ENCODE measurements around the gene WDR18. TPM values are rescaled to one million over a fixed set of nuclear protein-coding genes. Genes with fewer than 3 reads are reported as not detected.

The WDR18 gene
- total and polyA plus RNA-seq, 2 of the 8 experiments (the other 6 are each of a cell fraction or from before 2014, with no cell fraction given), result 87.7 to 177 TPM

- H3K4ac ChIP-seq (replicated peaks; ENCODE audit: insufficient read length, low read depth, low read length), result no peak overlapping the region
- peaks cover 13% of the 10 kb centered on the region for H3K79me1 ChIP-seq (ENCODE audit: low read depth, low read length)
- peaks cover 29 to 39% of the 10 kb centered on the region in 2 experiments for H4K20me1 ChIP-seq (replicated peaks in 1 of 2; ENCODE audit: control insufficient read depth in 1 of 2, insufficient read depth in 2 of 2, low read length in 2 of 2)
- H2BK120ac ChIP-seq (replicated peaks; ENCODE audit: low read depth, low read length), result no peak overlapping the region
- H3K36me3 ChIP-seq (ENCODE audit: control insufficient read depth in 2 of 4, insufficient read depth in 4 of 4, low read length in 3 of 4), result peaks cover 8 to 56% (median 11%) of the 10 kb centered on the region in 4 experiments; a peak in 6 of 8 replicates
- H2AFZ ChIP-seq (ENCODE audit: low read length), result no peak overlapping the region
- no peak overlapping the region for H2BK15ac ChIP-seq (ENCODE audit: low read length)
- ChIA-PET POLR2A (ENCODE audit: partially characterized antibody) (interaction anchor here (0.7 to 3.4 kb wide), 7 partner anchors 10 to 134 kb away, joined by 3 to 19 read pairs (median 4); partner anchors contain the start of genes ABCA7 and CNN2), CTCF (ENCODE audit: partially characterized antibody) (interaction anchor here (0.6 to 2.3 kb wide), 4 partner anchors 10 to 205 kb away, joined by 3 to 5 read pairs (median 4); partner anchors contain the start of gene WDR18)
- no peak overlapping the region for H3K14ac ChIP-seq (ENCODE audit: insufficient read length)
- H3K27ac ChIP-seq (ENCODE audit: low read depth, low read length), result no peak overlapping the region
- no peak overlapping the region for H2AK5ac ChIP-seq (ENCODE audit: low read depth, low read length)
- H2BK20ac ChIP-seq (ENCODE audit: low read length), result no peak overlapping the region
- H2BK5ac ChIP-seq (ENCODE audit: low read depth, low read length), result no peak overlapping the region
- DNase-seq (ENCODE audit: low read depth in 1 of 2, low spot score in 2 of 2) (no peak), FAIRE-seq (no peak)
- no peak overlapping the region for H3K4me3 ChIP-seq (ENCODE audit: extremely low read depth in 1 of 4, insufficient read depth in 2 of 4, low read depth in 3 of 4, low read length in 4 of 4)
- H4K91ac ChIP-seq (replicated peaks; ENCODE audit: insufficient read length, low read length), result no peak overlapping the region
- no peaks in the 10 kb centered on the region for H3K27me3 ChIP-seq (replicated peaks in 1 of 4; ENCODE audit: control insufficient read depth in 3 of 4, extremely low read depth in 1 of 4, insufficient read depth in 3 of 4, low read length in 3 of 4)
- H2BK12ac ChIP-seq (ENCODE audit: low read depth, low read length), result no peak overlapping the region
- no peaks in the 10 kb centered on the region for H3K23me2 ChIP-seq (ENCODE audit: low read depth, low read length)
- H4K8ac ChIP-seq (ENCODE audit: extremely low read depth, insufficient read depth, low read length), result no peak overlapping the region; the same call in 1 of the 2 replicates
- WGBS, 2 experiments (ENCODE audit: extremely low coverage in 1 of 2, insufficient coverage in 1 of 2, insufficient read length in 1 of 2, insufficient replicate concordance in 2 of 2, low coverage in 1 of 2, low lambda C conversion rate in 2 of 2, missing lambda C conversion rate in 1 of 2), result 95% methylated on average over 9 of the region's 10 CpGs; no CpG with 5 or more reads in 1 of the 2 experiments
- H4K5ac ChIP-seq (ENCODE audit: insufficient read length, low read depth, low read length), result no peak overlapping the region
- no peak overlapping the region for H3K56ac ChIP-seq (replicated peaks; ENCODE audit: insufficient read length, low read depth, low read length)
- no peak overlapping the region for H3K4me2 ChIP-seq (ENCODE audit: insufficient read depth in 1 of 2, low read depth in 2 of 2, low read length in 2 of 2)
- no peak overlapping the region for H3K9ac ChIP-seq (replicated peaks in 1 of 4; ENCODE audit: extremely low read depth in 1 of 4, low read depth in 3 of 4, low read length in 3 of 4)
- peaks cover 0 to 24% (median 16%) of the 10 kb centered on the region in 4 experiments; a peak in 5 of 7 replicates for H3K4me1 ChIP-seq (replicated peaks in 1 of 4; ENCODE audit: control insufficient read depth in 3 of 4, insufficient read depth in 4 of 4, low read length in 3 of 4)
- no peak overlapping the region for H3K23ac ChIP-seq (ENCODE audit: insufficient read length)
- H3K79me2 ChIP-seq (ENCODE audit: control insufficient read depth in 1 of 2, insufficient read depth in 2 of 2, low read length in 2 of 2), result peaks cover 16 to 52% of the 10 kb centered on the region in 2 experiments; a peak in 3 of 4 replicates
- no peak overlapping the region for H3K18ac ChIP-seq (ENCODE audit: extremely low read depth, low read length)
- H3K9me3 ChIP-seq (ENCODE audit: insufficient read depth in 2 of 2, low read depth in 1 of 2, low read length in 1 of 2), result no peaks in the 10 kb centered on the region
- no peak for TF ChIP-seq SAP30 (IDR thresholded peaks at IDR 0.05; ENCODE audit: insufficient read depth, insufficient replicate concordance, low read length)
- TF ChIP-seq CTBP2 (IDR thresholded peaks at IDR 0.05; ENCODE audit: borderline replicate concordance, insufficient read depth, insufficient read length, low read length), result no peak
- no peak for TF ChIP-seq CREB1 (IDR thresholded peaks at IDR 0.05)
- no peak for TF ChIP-seq RFX5 (IDR thresholded peaks at IDR 0.05; ENCODE audit: borderline replicate concordance, low read depth, low read length)
- no peak for TF ChIP-seq CBX5 (IDR thresholded peaks at IDR 0.05; ENCODE audit: low read depth, low read length)
These were observed 29.1 kb downstream of the WDR18 start for GRCh38 chr19:1013218-1013617.

Data from H1 (cell line).